Measurements from ENCODE around the gene PLRG1. TPM values are rescaled to one million over a fixed set of nuclear protein-coding genes. Genes with fewer than 3 reads are reported as not detected.

PLRG1 gene
- polyA plus RNA-seq, 3 donors: 22.7 to 38.9 (median 27.9) TPM

- 64 to 70% (median 69%) methylated on average over 1 of the region's 1 CpG for WGBS, 3 donors
- no peak overlapping the region for H3K27ac ChIP-seq (ENCODE audit: low read depth, low read length)
These were observed 15.9 kb downstream of the PLRG1 start for GRCh38 chr4:154534296-154534695.

- H3K27ac ChIP-seq (ENCODE audit: low read depth, low read length): no peak overlapping the region
- 79 to 86% (median 82%) methylated on average over 4 of the region's 4 CpGs for WGBS, 3 donors
These were observed 20.3 kb downstream of the PLRG1 start for GRCh38 chr4:154529728-154530519.

GRCh38 chr4:154528869-154529268, 21.3 kb downstream of the PLRG1 start:
- 32 to 51% (median 38%) methylated on average over 2 of the region's 2 CpGs for WGBS, 3 donors
- no peak overlapping the region for H3K27ac ChIP-seq (ENCODE audit: low read depth, low read length)

DNA sequence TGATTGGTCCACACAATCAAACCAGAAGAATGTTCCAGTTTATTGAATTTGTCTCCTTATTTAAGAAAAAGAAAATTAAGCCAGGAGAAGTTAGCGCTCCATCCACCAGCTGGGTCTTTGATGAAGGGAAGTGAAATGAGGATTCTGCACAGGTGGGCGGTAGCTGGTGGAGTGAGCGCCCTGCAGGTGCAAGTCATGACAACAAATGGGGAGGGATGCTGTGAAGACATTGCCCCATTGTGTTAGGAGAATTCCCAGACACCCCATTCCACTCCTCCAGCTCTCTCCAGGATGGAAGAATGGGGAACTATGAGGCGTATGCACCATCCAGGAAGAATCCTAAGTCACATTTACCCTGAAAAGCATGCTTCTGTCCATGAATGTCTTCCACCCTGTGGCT, 22.9 kb downstream of the PLRG1 start:
- 76 to 94% (median 89%) methylated on average over 4 of the region's 4 CpGs for WGBS, 3 donors
- H3K27ac ChIP-seq (ENCODE audit: low read depth, low read length): no peak overlapping the region

- WGBS, 3 donors: 30 to 49% (median 36%) methylated on average over 2 of the region's 2 CpGs
- H3K27ac ChIP-seq (ENCODE audit: low read depth, low read length): no peak overlapping the region
These were observed 24.0 kb downstream of the PLRG1 start for GRCh38 chr4:154526151-154526550.

- H3K27ac ChIP-seq (ENCODE audit: low read depth, low read length): no peak overlapping the region
These were observed 28.6 kb downstream of the PLRG1 start for GRCh38 chr4:154521607-154522006.

DNA sequence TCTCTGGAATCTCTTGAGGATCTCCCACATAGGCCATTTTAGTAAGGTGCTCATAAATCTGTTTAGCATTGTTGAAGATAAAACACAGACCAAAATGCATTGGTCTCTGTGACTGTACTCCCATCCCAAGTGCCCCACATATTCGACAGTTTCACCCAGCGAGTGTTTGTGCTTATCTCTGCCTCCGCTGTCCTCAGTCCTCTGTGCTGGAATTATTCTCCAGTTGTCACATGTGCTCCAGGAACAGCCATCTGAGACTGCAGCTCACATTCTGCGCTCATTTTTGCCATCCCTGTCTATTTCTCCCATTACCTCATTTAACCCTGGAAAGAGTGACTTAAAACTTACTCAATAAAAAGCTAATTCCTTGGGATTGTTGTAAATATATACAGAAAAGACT, 31.0 kb downstream of the PLRG1 start:
- no peak overlapping the region for H3K27ac ChIP-seq (ENCODE audit: low read depth, low read length)
- 69 to 83% (median 78%) methylated on average over 4 of the region's 4 CpGs for WGBS, 3 donors

GRCh38 chr4:154517591-154517990, 32.6 kb downstream of the PLRG1 start:
- 72 to 76% (median 73%) methylated on average over 4 of the region's 4 CpGs for WGBS, 3 donors
- no peak overlapping the region for H3K27ac ChIP-seq (ENCODE audit: low read depth, low read length)

DNA sequence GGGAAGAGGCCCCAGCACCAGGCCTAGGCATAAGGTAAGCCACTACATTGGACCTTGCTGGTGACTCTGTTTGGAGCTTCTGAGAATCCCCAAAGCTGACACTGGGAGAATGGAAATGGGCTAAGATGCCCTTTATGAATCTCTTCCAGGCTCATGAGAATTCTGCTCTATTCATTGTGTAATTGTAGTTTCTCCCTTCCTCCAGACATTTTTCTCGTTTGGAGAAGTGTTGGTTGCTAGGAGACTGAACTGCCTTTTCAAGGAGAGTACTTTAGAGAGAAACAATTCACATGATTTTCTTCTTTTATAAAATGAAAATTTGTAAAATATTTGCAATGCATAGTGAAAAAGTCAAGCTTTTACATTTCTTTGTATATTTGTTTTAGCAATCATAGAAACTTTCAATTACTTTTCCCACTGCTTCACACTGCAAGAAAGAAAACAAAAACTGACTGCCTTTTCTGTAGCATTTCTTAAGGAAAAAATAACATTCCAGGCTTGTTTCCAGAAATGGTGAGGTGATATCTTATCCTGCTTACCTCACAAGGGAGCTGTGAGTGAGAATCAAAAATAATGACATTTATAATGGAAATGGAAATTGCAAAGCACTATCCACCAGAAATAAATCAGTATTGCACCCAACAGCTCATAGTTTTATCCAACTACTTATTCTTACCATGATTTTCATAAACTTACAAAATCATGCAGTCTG, 33.7 kb downstream of the PLRG1 start:
- 2 to 24% (median 7%) methylated on average over 1 of the region's 1 CpG for WGBS, 3 donors

GRCh38 chr4:154511981-154512380, 38.2 kb downstream of the PLRG1 start:
- no peak overlapping the region for H3K27ac ChIP-seq (ENCODE audit: low read depth, low read length)
- WGBS, 3 donors: 56 to 73% (median 56%) methylated on average over 4 of the region's 4 CpGs

More for the DNA sequence above, 33.7 kb downstream of the PLRG1 start:
- H3K27ac ChIP-seq (ENCODE audit: low read depth, low read length): no peak overlapping the region

DNA sequence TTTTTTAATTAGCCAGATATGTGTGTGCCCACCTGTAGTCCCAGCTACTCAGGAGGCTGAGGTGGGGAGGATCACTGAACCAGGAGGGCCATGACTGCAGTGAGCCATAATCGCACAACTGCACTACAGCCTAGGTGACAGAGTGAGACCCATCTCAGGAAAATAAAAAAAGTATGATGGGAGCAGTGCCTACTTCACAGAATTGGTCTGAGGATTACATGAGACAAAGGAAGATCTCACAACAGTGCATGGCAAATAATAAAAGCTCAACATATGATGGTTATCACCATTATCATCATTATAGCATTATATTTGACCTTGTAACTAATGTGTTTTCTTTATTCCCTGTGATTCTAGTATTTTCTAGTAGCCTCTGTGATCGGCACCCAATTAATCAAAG, 38.7 kb downstream of the PLRG1 start:
- 46 to 84% (median 76%) methylated on average over 2 of the region's 2 CpGs for WGBS, 3 donors

DNA sequence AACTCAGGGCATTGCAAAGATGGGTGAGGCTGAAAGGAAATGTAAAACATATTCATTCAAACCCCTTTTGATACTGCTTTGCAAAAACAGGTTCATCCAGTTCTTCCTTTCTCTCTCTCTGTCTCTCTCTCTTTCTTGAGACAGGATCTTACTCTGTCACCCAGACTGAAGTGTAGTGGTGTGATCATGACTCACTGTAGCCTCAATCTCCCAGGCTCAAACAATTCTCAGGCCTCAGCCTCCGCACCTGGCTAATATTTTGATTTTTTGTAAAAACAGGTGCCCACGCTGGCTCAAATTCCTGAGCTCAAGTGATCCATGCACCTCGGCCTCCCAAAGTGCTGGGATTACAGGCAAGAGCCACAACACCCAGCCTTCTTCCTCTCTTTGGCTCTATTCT, 43.0 kb downstream of the PLRG1 start:
- no peak overlapping the region for H3K27ac ChIP-seq (ENCODE audit: low read depth, low read length)
- 91 to 96% (median 91%) methylated on average over 3 of the region's 3 CpGs for WGBS, 3 donors

More for the DNA sequence above, 38.7 kb downstream of the PLRG1 start:
- H3K27ac ChIP-seq (ENCODE audit: low read depth, low read length): no peak overlapping the region

GRCh38 chr4:154506253-154506652, 43.9 kb downstream of the PLRG1 start:
- 14 to 21% (median 18%) methylated on average over 2 of the region's 2 CpGs for WGBS, 3 donors
- no peak overlapping the region for H3K27ac ChIP-seq (ENCODE audit: low read depth, low read length)

DNA sequence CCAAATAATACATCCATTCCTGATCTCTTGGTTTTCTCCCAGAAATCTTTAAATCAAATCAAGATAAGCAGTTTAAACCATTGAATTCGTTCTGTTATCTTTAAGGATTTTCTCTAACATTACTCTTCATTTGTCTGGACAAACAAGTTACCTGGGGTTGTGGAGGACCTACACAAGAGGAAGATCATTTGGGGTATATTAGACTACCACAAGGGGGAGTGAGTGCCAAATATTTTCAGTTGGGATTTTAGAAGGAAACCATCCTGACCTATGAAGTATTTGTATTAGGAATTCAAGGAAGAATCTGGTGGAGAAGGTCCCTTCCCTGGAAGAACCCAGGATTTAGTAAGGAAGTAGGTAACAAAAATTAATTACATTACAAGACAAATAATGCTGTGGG, 46.6 kb downstream of the PLRG1 start:
- 7 to 25% (median 25%) methylated on average over 1 of the region's 1 CpG for WGBS, 3 donors

DNA sequence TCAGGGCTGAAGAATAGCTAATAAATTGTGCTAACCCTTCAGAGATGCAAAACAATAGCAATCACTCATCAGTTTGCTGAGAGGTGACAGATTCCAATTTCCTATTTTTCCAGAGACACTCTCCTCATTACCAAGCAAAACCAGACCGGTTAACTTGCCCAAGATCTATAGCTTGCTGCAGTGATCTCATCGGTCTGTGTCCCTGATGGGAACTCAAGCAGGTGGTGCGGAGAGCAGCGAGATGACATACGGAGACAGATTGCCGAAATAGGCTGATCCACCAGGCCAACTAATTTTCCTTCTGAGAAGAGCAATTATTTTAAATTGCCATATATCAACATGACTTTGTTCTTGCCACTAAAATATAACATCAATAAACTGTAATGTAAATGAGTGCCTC, 48.1 kb downstream of the PLRG1 start:
- no peak overlapping the region for H3K27ac ChIP-seq (ENCODE audit: low read depth, low read length)
- WGBS, 3 donors: 31 to 87% (median 83%) methylated on average over 6 of the region's 6 CpGs

More for the DNA sequence above, 46.6 kb downstream of the PLRG1 start:
- no peak overlapping the region for H3K27ac ChIP-seq (ENCODE audit: low read depth, low read length)

DNA sequence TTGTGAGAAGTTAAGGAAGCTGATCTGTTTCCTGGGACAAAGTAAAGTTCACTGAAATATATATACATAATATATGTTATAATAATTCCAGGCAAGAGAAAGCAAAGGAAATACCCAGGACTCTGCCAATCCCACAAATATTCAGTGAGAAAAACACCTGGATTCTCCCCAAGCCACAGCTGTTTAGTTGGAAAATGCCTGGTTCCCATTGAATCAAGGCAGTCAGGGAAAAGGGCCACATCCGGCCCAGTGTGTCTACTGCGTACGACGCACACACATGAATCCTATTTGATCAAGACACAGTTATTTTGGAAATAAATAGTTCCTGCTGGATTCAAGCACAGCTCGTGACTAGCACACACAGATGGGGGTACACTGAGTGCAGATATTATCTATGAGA, 52.3 kb downstream of the PLRG1 start:
- H3K27ac ChIP-seq (ENCODE audit: low read depth, low read length): no peak overlapping the region
- 62 to 78% (median 73%) methylated on average over 5 of the region's 5 CpGs for WGBS, 3 donors

- 89 to 96% (median 95%) methylated on average over 2 of the region's 2 CpGs for WGBS, 3 donors
- H3K27ac ChIP-seq (ENCODE audit: low read depth, low read length): no peak overlapping the region
These were observed 54.3 kb downstream of the PLRG1 start for GRCh38 chr4:154495867-154496266.

DNA sequence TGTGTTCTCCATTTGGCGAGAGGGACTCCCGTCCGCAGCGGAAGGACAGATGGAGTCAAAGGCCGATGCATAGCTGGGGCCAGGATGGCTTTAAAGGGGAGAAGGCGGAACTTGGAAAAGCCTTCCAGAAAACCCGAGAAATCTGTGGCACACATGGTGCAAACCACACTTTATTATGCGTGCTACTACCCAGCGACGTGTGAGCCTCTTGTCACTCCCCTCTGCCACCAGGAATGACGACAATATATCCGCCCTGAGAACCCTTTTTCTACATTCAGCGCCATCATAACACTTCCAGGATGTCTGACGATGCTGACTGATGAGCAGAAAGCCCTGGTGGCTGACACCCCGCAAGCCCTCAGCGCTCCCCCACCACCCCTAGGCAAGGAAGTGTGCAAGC, 57.9 kb downstream of the PLRG1 start:
- WGBS, 3 donors: 13 to 23% (median 15%) methylated on average over 14 to 16 of the region's 16 CpGs
- H3K27ac ChIP-seq (ENCODE audit: low read depth, low read length): no peak overlapping the region

GRCh38 chr4:154491341-154492271, 58.6 kb downstream of the PLRG1 start, which contains the start of gene DCHS2:
TSS of gene DCHS2 (minus strand) at chr4:154491799. CDS start at chr4:154491355, 444 bp downstream.
- no peak within 1 kb of the TSS for H3K27ac ChIP-seq (ENCODE audit: low read depth, low read length)

More at GRCh38 chr4:154491341-154492271, 58.6 kb downstream of the PLRG1 start, which contains the start of gene DCHS2:
- WGBS, 3 donors: 0 to 1% (median 1%) methylated on average over 37 to 53 of the region's 53 CpGs
